T-helper 22 cell (primary cell): ENCODE data around the gene STT3A.

ENCODE experiments used
- DNase-seq: peaks from one replicate; pipeline ENCODE4 v3.0.0-alpha.2; 2020; ENCODE audit warnings: low read depth

The STT3A gene

GRCh38 chr11:125588505-125588904 lies 4.1 kb upstream of the STT3A start:
- no peak for DNase-seq

GRCh38 chr11:125591649-125592304 lies 875 bp upstream of the STT3A start:
- DNase-seq: peak; percentile 5

- DNase-seq: no peak
These were observed 615 bp downstream of the STT3A start for GRCh38 chr11:125593114-125593820.

- no peak for DNase-seq
These were observed 2.3 kb downstream of the STT3A start for GRCh38 chr11:125594958-125595357.

GRCh38 chr11:125600663-125601062 lies 8.0 kb downstream of the STT3A start:
- DNase-seq: no peak

GRCh38 chr11:125603207-125603606 lies 10.6 kb downstream of the STT3A start:
- no peak for DNase-seq

GRCh38 chr11:125605417-125605816 lies 12.8 kb downstream of the STT3A start:
- DNase-seq: no peak

- DNase-seq: no peak
These were observed 16.9 kb downstream of the STT3A start for GRCh38 chr11:125609545-125609944.

- DNase-seq: no peak
These were observed 25.7 kb downstream of the STT3A start for GRCh38 chr11:125618383-125618782.

GRCh38 chr11:125621995-125622394 lies 29.3 kb downstream of the STT3A start:
- DNase-seq: no peak

- no peak for DNase-seq
These were observed 30.4 kb downstream of the STT3A start for GRCh38 chr11:125623064-125623463.

- DNase-seq: no peak
These were observed 32.1 kb downstream of the STT3A start, which contains the start of gene CHEK1 for GRCh38 chr11:125624756-125625213. TSS of gene CHEK1 (plus strand) at chr11:125625163. CDS start at chr11:125626769, 1,606 bp downstream.

GRCh38 chr11:125625225-125625629 lies 32.6 kb downstream of the STT3A start:
- DNase-seq: no peak

- DNase-seq: peak; percentile 71
These were observed 33.1 kb downstream of the STT3A start for GRCh38 chr11:125625630-125626287.

- DNase-seq: no peak
These were observed 33.8 kb downstream of the STT3A start for GRCh38 chr11:125626288-125626950.

- DNase-seq: no peak
These were observed 34.7 kb downstream of the STT3A start for GRCh38 chr11:125627236-125627910.

- no peak for DNase-seq
These were observed 45.2 kb downstream of the STT3A start for GRCh38 chr11:125637840-125638239.

- no peak for DNase-seq
These were observed 45.7 kb downstream of the STT3A start for GRCh38 chr11:125638315-125638714.

- no peak for DNase-seq
These were observed 53.2 kb downstream of the STT3A start for GRCh38 chr11:125645871-125646270.

- no peak for DNase-seq
These were observed 57.0 kb downstream of the STT3A start for GRCh38 chr11:125649465-125650166.

- no peak for DNase-seq
These were observed 70.0 kb downstream of the STT3A start for GRCh38 chr11:125662689-125663088.
